ENCODE measurements around the gene NETO2.
"Not testable (repeated sequence)": the region's sequence is repeated elsewhere in the genome, so short reads cannot be mapped to it uniquely, and the experiment has no call there.

Gene NETO2

DNA sequence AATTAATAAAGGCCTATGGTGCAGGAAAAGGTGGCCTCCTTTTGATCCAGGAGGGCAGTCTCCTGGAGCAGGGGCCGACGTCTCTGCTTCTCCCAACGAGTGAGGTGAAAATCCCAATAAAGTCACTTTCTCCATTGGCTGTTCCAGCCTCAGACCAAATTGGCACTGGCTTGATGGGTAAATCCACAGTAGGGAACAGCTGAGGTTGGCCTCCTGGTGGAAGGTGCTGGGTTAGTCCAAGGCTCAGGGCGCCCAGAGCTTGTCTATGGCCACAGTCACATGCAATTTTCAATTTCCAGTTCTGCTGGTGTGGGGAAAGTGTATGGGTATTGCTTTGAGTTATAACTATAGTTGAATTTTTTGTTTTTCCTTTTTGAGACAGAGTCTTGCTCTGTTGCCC is 79.0 kb downstream of the NETO2 start:
- no peak for DNase-seq (ENCODE audit: low read depth in 2 of 2)

DNA sequence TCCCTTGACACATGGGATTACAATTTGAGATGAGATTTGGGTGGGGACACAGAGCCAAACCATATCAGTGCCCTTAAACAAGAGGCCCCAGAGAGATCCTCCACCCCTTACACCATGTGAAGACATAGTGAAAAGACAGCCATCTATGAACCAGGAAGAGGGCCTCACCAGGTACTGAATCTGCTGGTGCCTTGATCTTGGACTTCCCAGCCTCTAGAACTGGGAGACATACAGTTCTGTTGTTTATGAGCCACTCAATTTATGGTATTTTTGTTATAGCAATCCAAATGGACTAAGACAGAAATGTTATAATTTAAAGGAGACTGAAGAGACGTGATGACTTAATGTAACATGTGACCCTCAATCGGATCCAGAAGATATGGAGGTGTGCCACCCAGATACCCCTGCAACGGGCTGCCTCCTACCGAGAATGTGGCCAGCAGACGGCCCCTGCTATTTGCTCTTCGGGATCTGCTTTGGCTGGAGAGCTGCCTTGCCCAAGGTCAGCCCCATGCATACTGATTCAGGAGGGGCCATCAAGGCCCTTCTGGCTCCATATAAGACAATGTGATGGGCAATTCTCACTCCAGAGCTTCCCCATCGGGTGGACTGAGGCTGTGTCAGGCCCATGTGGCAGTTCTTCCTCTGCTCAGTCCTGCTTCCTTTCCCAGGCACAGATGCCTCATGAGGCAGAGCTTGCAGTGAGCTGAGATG is 80.6 kb downstream of the NETO2 start:
- DNase-seq (ENCODE audit: low read depth in 2 of 2): no peak

DNA sequence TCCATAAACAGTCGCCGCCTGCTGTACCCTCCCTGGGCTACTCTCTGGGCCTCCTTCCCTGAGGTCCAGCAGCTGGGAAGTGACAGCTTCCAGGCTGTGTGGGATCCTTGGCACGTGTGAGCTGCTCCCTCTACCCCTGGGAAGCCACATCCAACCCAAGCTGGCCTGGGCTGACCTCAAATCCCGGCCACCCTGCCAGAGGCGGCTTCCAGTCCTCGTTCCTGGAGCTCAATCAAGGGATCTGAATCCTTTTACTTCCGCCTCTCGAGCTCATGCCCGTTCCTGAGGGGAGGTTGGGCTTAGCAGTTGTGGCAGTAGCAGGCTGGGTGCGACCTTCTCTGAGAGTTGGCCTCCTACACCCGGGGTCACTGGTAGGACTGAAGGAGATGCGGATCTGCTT is 82.5 kb downstream of the NETO2 start:
- no peak for DNase-seq (ENCODE audit: low read depth in 2 of 2)

DNA sequence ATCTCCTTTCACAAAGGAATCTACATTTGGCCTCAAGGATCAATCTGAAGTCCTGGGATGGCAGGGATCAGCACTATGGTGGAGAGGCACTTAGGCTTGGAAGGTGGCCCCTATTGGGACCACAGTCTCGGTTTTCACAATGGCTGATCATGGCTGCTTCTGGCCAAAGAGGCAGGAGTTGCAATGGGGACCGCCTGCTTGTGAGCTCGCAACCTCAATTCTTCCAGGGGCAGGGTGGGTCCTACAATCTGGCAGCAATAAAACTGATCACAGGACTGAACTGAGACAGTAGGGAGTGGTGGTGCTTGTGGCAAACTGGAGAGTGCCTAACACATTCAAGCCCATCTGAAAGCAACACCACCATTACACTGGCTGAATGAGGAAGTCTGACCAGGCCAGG is 83.1 kb downstream of the NETO2 start:
- no peak for DNase-seq (ENCODE audit: low read depth in 2 of 2)

DNA sequence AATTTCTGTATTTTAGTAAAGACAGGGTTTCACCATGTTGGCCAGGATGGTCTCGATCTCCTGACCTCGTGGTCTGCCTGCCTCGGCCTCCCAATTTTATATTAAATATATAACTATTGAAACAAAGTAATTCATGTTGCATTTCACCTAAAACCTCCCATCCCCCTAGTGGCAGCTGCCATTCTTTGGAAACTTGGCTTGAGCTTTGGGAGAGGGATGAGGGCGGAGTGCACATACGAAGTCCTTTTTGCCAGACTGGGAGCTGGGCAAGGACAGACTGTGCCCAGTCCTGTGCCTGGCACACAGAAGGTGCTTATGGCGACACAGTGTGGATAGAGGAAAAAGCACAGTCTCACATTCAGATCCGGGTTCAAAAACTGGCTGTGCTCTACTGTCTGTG is 83.8 kb downstream of the NETO2 start:
- DNase-seq (ENCODE audit: low read depth in 2 of 2): no peak

DNA sequence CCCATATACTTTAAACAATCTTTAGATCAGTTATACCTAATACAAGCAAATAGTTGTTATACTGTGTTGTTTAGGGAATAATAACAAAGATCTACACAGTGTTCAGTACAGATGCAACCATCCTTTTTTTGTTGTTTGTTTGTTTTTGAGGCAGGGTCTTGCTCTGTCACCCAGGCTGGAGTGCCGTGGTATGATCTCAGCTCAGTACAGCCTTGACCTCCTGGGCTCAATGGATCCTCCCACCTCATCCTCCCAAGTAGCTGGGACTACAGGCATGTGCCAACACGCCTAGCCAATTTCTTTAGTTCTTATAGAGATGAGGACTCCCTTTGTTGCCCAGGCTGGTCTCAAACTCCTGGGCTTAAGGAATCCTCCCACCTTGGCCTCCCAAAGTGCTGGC is 84.6 kb downstream of the NETO2 start:
- DNase-seq (ENCODE audit: low read depth in 2 of 2): not testable (repeated sequence)

DNA sequence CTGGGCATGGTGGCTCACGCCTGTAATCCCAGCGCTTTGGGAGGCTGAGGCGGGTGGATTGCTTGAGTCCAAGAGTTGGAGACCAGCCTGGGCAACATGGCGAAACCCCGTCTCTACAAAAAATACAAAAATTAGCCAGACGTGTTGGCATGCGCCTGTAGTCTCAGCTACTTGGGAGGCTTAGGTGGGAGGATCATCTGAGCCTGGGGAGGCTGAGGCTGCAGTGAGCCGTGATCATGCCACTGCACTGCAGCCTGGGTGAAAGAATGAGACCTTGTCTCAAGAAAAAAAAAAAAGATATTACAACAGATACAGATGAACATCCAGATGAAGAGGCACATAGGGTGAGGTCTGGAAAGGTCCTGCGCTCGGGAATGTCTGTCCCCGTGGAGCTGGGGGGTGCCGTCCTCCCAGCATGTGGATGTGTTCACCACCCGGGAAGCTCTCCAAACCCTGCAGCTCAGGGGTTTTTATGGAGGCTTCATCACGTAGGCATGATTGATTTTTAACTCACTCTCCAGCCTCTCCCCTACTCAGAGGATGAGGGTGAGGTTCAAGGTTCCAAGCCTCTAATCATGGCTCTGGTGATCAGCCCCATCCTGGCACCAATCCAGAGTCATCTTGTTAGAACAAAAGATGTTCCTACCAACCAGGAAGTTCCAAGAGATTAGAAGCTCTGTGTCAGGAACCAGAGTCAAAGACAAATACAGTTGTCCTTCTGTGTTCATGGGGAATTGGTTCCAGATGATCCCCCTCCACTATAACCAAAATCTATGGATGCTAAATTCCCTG is 85.3 kb downstream of the NETO2 start:
- DNase-seq (ENCODE audit: low read depth in 2 of 2): no peak

DNA sequence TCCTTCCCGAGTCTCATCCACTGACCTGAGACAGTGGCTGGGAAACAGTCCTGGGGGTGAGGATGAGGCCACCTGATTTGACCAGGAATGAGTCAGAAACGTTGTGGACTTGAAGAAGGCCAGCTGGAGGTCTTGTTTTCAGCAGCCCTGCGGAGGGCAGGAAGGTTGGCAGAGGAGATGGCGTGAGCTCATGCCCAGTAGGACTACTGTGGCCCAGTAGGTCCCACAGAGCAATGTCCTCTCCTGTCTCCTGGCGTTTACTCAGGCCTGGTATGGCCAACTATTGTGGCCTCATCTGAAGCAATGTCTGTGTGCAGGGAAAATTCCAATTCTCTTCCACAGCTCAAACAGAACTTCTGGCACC is 86.1 kb downstream of the NETO2 start:
- no peak for DNase-seq (ENCODE audit: low read depth in 2 of 2)

DNA sequence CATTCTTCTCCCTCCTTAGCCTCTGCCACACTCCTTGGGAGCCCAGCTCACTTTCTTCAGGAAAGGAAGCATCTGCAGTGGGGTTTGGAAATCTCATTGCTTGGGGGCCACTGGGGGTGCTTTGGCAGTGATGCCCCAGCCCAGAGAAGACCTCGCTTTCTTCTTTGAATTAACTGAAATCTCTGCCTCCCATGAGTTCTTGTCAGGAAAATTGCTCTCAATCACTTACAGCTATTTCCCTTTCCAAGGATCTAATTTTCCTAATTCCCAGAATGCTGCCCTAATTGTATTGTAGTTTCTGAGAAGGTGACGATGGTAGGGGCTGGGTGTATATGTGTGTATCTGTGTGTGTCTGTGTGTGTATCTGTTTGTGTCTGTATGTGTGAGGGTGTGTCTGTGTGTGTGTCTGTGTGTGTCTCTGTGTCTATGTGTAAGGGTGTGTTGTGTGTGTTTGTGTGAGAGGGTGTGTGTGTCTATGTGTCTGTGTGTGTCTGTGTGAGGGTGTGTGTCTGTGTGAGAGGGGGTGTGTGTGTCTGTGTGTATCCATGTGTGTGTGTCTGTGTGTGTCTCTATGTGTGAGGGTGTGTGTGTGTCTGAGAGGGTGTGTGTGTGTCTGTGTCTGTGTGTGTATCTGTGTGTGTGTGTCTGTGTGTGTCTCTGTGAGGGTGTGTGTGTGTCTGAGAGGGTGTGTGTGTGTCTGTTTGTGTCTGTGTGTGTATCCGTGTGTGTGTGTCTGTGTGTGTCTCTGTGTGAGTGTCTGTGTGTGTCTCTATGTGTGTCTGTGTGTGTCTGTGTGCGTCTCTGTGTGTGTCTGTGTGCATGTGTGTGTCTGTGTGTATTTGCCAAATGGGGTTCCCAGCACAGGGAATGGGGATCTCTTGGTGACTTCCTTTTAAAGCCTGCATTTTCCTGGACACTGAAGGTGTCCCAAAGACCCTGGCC is 86.8 kb downstream of the NETO2 start:
- DNase-seq (ENCODE audit: low read depth in 2 of 2): no peak

DNA sequence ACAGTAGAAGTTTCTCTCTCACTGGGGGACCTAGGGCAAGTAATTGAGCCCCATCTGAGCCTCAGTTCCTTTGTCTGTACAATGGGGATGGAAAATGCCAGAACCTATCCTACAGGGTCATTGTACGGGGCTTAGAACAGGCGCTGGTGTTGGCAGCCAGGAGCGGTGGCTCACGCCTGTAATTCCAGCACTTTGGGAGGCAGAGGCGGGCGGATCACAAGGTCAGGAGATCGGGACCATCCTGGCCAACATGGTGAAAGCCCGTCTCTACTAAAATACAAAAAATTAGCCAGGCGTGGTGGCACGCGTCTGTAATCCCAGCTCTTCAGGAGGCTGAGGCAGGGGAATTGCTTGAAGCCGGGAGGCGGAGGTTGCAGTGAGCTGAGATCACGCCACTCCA is 87.7 kb downstream of the NETO2 start:
- DNase-seq (ENCODE audit: low read depth in 2 of 2): not testable (repeated sequence)

DNA sequence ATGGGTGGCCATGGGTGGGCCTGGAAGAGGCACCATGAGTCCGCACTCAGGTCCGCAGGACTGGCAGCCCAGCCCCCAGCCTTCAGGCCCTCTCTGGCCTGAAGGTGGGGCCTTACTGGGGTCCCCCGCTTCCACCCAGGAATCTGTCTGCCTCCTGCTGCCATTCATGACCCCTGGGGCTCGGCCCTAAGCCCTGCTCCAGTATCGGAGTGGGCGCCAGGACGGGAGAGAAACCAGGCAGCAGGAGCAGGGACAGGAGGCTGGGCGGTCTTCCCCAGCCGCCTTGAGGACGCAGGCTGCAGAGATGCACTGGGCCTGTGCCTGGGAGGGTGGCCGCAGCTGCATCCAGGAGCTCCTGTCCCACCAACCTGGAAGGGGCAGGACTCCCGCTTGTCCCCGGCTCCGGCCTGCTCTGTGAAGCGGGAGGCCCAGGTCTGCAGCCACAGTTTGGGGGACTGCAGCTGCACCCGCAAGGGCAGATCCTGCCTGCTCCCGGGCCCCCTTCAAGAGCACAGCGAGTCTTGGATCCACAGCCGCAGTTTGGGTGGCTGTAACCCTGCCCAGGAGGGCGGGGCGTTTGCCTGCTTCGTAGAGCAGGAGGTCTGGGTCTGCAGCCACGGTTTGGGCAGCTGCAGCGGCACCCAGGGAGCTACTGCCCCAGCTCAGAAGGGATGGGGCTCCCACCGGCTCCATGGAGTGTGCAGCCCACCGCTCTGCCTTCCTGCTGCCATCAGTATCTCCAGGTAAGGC is 88.4 kb downstream of the NETO2 start:
- no peak for DNase-seq (ENCODE audit: low read depth in 2 of 2)

DNA sequence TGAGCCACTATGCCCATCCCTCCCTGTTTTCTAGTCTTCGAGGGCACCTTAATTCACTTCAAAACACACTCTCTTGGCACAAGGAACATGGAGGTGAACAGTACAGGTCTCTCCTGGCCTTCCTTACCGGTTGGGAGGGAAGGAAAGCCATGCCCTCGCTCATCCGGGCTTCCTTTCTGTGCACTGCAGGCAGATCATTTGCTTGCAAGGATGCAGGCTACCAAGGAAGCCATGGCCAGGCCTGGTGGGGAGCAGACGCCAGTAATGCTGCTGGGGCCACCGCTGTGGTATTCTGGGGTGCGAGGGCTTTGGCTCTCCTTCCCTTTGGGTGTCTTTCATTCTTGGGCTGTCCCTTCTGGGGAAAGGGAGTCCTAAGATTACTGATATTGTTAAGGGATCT is 89.4 kb downstream of the NETO2 start:
- DNase-seq (ENCODE audit: low read depth in 2 of 2): no peak

DNA sequence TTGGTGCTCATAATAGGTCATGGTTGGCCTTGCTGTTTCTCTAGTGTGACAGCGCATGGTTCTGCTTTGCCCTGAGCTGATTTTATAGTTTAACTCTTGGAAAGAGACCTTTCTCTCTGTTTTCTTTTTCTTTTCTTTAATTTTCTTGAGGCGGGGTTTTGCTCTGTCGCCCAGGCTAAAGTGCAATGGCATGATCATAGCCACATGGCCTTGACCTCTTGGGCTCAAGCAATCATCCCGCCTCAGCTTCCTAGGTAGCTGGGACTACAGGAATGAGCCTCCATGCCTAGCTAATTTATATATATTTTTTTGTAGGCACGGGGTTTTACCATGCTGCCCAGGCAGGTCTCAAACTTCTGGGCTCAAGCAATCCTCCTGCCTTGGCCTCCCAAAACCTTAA is 89.8 kb downstream of the NETO2 start:
- DNase-seq (ENCODE audit: low read depth in 2 of 2): no peak

DNA sequence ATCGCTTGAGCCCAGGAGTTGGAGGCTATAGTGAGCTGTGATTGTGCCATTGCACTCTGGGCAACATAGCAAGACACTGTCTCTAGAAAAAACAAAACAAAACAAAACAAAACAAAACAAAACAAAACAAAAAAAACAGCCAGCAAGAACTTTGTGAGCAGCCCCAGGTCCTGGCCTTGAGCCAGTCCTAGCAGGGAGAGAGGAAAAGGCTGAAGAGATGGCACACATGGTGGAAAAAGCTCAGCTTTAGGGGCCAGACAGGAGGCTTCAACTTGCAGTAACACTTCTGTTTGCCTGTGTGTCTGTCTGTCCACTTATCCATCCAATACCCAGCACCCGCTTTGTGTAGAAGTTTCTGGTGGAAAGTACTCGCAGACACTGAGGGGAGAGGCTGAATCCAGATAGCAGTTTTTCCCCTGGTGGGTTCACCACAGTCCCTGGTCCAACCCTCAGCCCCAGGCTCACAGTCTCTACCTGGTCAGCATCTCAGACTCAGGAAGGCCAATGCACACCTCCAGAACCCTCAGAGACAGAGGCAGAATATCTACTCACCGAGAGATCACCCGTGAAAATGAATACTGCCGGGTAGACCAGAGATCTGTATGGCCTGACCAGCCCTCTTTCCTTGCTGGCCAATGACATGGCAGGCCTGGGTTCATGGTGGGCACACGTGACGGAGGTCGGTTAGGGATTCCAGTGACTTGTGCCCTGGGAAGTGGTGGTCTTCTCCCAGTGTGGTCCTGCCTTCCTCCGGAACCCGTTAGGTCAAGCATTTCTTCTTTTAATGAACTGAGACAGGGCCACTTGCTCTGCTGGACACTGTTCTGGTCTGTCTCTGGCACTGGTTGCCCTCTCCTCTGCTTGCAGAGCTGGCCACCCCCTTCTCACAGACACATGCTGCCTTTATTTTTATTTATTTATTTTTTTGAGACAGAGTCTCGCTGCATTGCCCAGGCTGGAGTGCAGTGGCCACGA is 90.8 kb downstream of the NETO2 start:
- no peak for DNase-seq (ENCODE audit: low read depth in 2 of 2)

DNA sequence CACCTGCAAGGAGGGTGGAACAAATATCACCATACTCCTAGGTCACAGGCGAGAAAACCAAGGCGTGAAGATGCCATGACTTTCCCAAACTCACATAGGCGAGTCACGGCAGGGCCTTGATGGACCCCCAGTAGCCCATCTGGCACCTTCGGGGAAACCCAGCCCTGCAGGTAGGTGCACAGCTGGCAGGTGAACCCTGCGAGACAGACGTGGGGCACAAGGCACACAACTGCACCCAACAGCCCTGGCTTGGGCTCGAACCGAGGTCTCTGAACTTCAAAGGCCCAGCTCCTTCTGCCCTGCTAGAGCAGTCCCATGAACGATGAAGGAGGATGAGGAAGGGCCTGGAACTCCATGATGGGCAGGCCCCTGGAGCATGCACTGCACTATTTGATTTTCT is 92.7 kb downstream of the NETO2 start:
- no peak for DNase-seq (ENCODE audit: low read depth in 2 of 2)

DNA sequence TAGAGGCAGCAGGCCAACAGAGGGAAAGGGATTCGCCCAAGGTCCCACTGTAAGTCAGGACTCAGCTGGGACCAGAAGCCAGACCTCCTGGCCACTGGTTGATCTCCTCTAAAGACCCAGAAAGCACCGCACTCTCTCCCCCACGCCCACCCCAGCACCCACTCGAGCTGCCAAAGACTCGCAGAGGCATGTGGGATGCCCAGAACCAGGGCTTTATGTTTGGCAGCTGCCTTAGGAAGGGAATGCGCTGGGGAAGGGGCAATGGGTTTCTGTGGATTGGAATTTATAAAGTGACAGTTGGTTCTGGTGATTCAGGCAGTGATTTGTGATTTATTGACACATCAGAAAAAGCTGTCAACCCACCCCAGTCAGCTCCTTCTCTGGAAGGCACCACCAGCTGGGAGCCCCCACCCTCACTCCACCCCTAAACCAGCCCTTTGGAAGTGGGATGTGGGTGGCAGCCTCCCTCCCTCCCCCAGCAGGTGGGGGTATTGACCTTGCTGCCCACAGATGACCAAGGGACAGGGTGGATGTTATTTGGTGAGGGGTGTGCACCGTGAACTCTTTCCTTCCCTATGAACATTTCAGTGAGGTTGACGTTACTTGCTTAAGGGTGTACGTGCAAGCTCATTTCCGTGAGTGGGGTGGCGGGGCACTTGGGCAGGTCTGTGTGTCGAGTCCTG is 93.7 kb downstream of the NETO2 start:
- no peak for DNase-seq (ENCODE audit: low read depth in 2 of 2)

DNA sequence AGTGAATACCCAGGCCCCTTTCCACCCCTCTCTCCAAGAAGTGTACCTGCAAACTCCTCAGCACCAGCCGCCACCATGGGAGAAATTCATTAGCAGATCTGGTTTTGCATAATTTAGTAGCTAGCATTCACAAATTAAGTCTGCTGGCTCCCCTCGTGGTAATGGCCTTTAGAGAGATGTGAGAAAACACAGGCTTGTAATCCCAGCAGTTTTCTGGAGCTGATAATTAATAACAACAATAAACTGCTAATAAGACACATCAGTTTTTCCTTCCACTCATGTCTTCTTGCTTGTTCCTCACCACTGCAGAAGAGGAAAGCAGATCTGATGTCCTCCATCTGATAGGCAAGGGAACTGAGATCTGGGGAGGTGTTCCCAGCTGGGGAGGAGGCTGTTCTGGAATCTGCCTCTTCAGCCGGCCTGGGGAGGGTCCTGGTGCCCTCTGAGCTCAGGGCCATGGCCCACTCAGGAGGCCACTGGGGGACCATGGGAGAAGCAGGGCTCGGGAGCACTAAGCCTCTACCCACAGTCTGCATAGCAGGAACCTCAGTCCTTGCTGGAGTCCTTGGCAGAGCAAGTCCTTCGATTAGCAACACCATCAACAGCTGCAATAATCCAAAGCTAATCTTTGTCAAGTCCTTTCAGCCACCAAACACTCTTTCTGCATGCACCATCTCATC is 96.1 kb downstream of the NETO2 start:
- DNase-seq (ENCODE audit: low read depth in 2 of 2): no peak

DNA sequence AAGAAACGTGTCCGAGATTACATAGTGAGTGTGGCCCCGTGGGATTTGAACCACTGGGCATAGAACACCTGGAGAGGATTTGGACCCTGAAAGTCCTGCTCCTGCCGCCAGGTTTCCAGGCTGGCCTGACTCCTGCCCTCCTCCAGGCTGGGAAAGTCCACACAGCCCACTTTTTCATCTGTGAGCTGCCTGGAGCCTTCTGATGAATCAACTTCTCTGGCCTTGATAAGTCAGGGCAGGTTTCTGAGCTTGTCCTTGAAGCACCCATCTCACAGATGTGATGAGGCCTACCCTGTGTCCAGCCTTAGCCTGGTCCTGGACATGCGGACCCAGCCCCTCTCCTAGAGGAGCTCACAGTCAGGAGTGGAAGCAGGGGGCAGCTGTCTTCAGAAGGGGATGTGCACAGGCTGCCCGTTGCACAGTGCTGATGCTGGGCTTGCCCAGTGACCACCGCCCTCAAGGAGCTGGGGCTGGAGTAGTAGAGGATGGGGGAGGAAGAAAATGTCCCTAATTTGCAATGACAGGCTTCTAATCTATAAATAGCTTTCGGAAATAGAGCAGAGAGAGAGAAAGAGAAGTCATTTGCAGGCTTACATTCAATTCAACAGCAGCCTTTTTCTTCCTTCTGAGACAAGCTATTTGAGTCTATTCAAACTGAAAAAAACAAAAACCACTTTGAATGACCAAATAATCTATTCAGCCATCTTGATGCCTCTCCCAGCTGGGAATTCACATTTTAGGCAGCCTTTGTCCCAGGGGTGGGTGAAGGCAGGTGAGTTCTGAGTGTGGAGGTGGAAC is 96.8 kb downstream of the NETO2 start:
- no peak for DNase-seq (ENCODE audit: low read depth in 2 of 2)

DNA sequence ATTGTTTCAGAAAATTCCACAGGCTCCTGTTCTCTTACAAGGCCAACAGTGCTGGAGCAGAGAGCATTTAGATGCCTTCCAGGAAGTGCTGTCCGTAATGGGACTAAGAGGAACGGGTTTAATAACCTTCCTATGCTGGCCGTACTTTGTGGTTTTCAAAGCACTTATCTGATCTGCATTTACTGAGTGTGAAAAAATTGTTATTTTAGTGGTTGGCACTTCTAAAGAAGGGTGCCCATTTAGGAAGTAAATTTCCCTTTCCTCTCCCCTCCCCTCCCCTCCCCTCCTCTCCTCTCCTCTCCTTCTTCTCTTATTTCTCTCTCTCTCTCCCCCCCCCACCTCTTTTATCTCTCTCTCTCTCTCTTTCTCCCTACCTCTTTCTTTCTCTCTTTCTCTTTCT is 98.3 kb downstream of the NETO2 start:
- no peak for DNase-seq (ENCODE audit: low read depth in 2 of 2)

All from activated CD4-positive, alpha-beta T cell treated with anti-CD3 and anti-CD28 coated beads for 24 hours (primary cell).